GM12878 (cell line): ENCODE results near the gene ADGRL2. TPM values are rescaled to one million over a fixed set of nuclear protein-coding genes. Genes with fewer than 3 reads are reported as not detected.

ENCODE experiments used
- ATAC-seq: fragments of 200-7000 bp; cut with Tn5 transposase; 3 replicates; pipeline ENCODE4 v1.9.1; 2020; ENCODE audit warnings: mild to moderate bottlenecking, moderate library complexity
- BruUV-seq: library from RNA; stranded (reverse); fragments of 400-500 nt; replicated peaks from 2 replicates; lab custom pipeline; 2021; lab: Mats Ljungman, UMichigan
- CTCF ChIA-PET: fragments of 300-600 bp; sonication (Branson Sonifier 250); formaldehyde crosslinking; extraction: SDS; loops from one replicate; lab custom pipeline; 2021; ENCODE audit warnings: inconsistent platforms; lab: Yijun Ruan, JAX
- POLR2A ChIA-PET: fragments of 350-600 bp; formaldehyde crosslinking; extraction: SDS; loops from one replicate; lab custom pipeline; 2021; ENCODE audit warnings: inconsistent platforms; lab: Charles Lee
- RAD21 ChIA-PET: fragments of 300-600 bp; sonication (Branson Sonifier 250); formaldehyde crosslinking; loops from one replicate; lab custom pipeline; 2023; ENCODE audit warnings: antibody characterized with exemption; ENCODE audit not compliant: unreplicated experiment; lab: Charles Lee
- SMC1A ChIA-PET: fragments of 300-600 bp; sonication (Branson Sonifier 250); formaldehyde crosslinking; loops from one replicate; lab custom pipeline; 2023; ENCODE audit not compliant: unreplicated experiment, uncharacterized antibody; lab: Charles Lee
- DNase-seq: peaks from one replicate; pipeline ENCODE4 v3.0.0-alpha.2; 2011; ENCODE audit warnings: low read depth, low spot score
- FAIRE-seq: peaks from 3 replicates; lab custom pipeline; 2011; peaks lifted over from hg19 to GRCh38; lab: Jason Lieb, UNC
- H2AFZ ChIP-seq: 2 replicates; pipeline ENCODE4 v1.6.0; 2011; ENCODE audit warnings: low read depth, low read length, control low read depth; ENCODE audit not compliant: control insufficient read depth
- H3K27ac ChIP-seq: 2 replicates; pipeline ENCODE4 v1.5.1; 2011; ENCODE audit warnings: control low read depth; ENCODE audit not compliant: control insufficient read depth, insufficient read depth
- H3K27me3 ChIP-seq, 2 experiments: replicated peaks in 1 of 2; 2 replicates each; pipeline versions ENCODE4 v1.6.0 to v1.6.1; 2011; ENCODE audit warnings: low read length in 1 of 2; ENCODE audit not compliant: control insufficient read depth in 2 of 2, insufficient read depth in 2 of 2
- H3K36me3 ChIP-seq, 2 experiments: 2 replicates each; pipeline ENCODE4 v1.5.1; 2011; ENCODE audit warnings: low read length in 1 of 2; ENCODE audit not compliant: control insufficient read depth in 2 of 2, insufficient read depth in 2 of 2
- H3K4me1 ChIP-seq: 2 replicates; pipeline ENCODE4 v1.6.1; 2011; ENCODE audit warnings: mild to moderate bottlenecking, low read length, moderate library complexity, mixed read lengths; ENCODE audit not compliant: control insufficient read depth, insufficient read depth
- H3K4me2 ChIP-seq: 2 replicates; pipeline ENCODE4 v1.6.0; 2011; ENCODE audit warnings: control low read depth; ENCODE audit not compliant: control insufficient read depth, insufficient read depth
- H3K4me3 ChIP-seq: fragments of 200-600 bp; sonication (generic); 2 replicates; pipeline ENCODE4 v1.5.1; 2016
- H3K79me2 ChIP-seq: 2 replicates; pipeline ENCODE4 v1.6.0; 2011; ENCODE audit warnings: low read length; ENCODE audit not compliant: control insufficient read depth, insufficient read depth
- H3K9ac ChIP-seq: 2 replicates; pipeline ENCODE4 v1.8.0; 2011; ENCODE audit warnings: low read length, control low read depth, mixed read lengths; ENCODE audit not compliant: control insufficient read depth, insufficient read depth
- H3K9me3 ChIP-seq: replicated peaks from 3 replicates; pipeline ENCODE4 v1.5.1; 2011; ENCODE audit warnings: mild to moderate bottlenecking, low read length; ENCODE audit not compliant: control insufficient read depth, insufficient read depth
- H4K20me1 ChIP-seq: 2 replicates; pipeline ENCODE4 v1.6.0; 2011; ENCODE audit not compliant: control insufficient read depth, insufficient read depth
- BMI1 ChIP-seq: fragments of 450-650 bp; IDR thresholded peaks from 2 replicates; pipeline ENCODE4 v1.6.1; 2016; ENCODE audit warnings: mild to moderate bottlenecking, moderate library complexity, borderline replicate concordance
- CHD2 ChIP-seq: IDR thresholded peaks from 2 replicates; pipeline ENCODE4 v1.6.1; 2011; ENCODE audit warnings: low read depth, low read length, improper control_type of control experiment, borderline replicate concordance
- CHD4 ChIP-seq: fragments of 200-600 bp; sonication (generic); IDR thresholded peaks from 2 replicates; pipeline ENCODE4 v1.6.1; 2016; ENCODE audit warnings: mild to moderate bottlenecking
- ETV6 ChIP-seq, 2 experiments: fragments of 450-650 bp in 1 of 2; IDR thresholded peaks in 1 of 2; conservative IDR thresholded peaks in 1 of 2; 2 replicates each; pipeline ENCODE4 v1.6.1; 2014; ENCODE audit warnings: antibody characterized with exemption in 1 of 2, borderline replicate concordance in 1 of 2, low read depth in 1 of 2, mild to moderate bottlenecking in 1 of 2, moderate library complexity in 1 of 2
- MEF2A ChIP-seq: IDR thresholded peaks from 2 replicates; pipeline ENCODE4 v1.6.1; 2011; ENCODE audit warnings: low read depth, mild to moderate bottlenecking, low read length, moderate library complexity; ENCODE audit not compliant: insufficient read depth
- NFYB ChIP-seq: IDR thresholded peaks from 2 replicates; pipeline ENCODE4 v1.6.1; 2011; ENCODE audit warnings: low read depth, mild to moderate bottlenecking, low read length, improper control_type of control experiment, moderate library complexity; ENCODE audit not compliant: insufficient read depth
- NR2C1 ChIP-seq: fragments of 450-650 bp; IDR thresholded peaks from 2 replicates; pipeline ENCODE4 v1.6.1; 2017; ENCODE audit warnings: antibody characterized with exemption, mild to moderate bottlenecking, moderate library complexity
- POLR2AphosphoS5 ChIP-seq: IDR thresholded peaks from 2 replicates; pipeline ENCODE4 v1.6.1; 2011; ENCODE audit warnings: mild to moderate bottlenecking, low read length, inconsistent platforms
- RB1 ChIP-seq: fragments of 450-650 bp; formaldehyde crosslinking; IDR thresholded peaks from 2 replicates; pipeline ENCODE4 v1.6.1; 2017; ENCODE audit warnings: mild to moderate bottlenecking, borderline replicate concordance
- STAT3 ChIP-seq: IDR thresholded peaks from 2 replicates; pipeline ENCODE4 v1.6.1; 2011; ENCODE audit warnings: low read depth, low read length, improper control_type of control experiment
- TCF12 ChIP-seq: IDR thresholded peaks from 2 replicates; pipeline ENCODE4 v1.6.1; 2011; ENCODE audit warnings: low read depth, mild to moderate bottlenecking, low read length
- ZBTB4 ChIP-seq: fragments of 450-650 bp; formaldehyde crosslinking; IDR thresholded peaks from 2 replicates; pipeline ENCODE4 v1.4.0; 2022; ENCODE audit warnings: mild to moderate bottlenecking, moderate library complexity
- ZBTB40 ChIP-seq: fragments of 450-650 bp; IDR thresholded peaks from 2 replicates; pipeline ENCODE4 v1.6.1; 2016; ENCODE audit warnings: mild to moderate bottlenecking, moderate library complexity, borderline replicate concordance
- WGBS: methylation state at CpG from one replicate; pipeline ENCODE4 v1.1.6; 2016; ENCODE audit warnings: low lambda C conversion rate; ENCODE audit not compliant: insufficient replicate concordance, insufficient coverage; ENCODE audit errors: missing lambda C conversion rate; 5-methylcytosine and 5-hydroxymethylcytosine counted together
- in situ Hi-C: fragments of 300-500 bp; cut with MboI; formaldehyde crosslinking; loops from 9 replicates; pipeline ENCODE4 v1.14.3; 2018; ENCODE audit warnings: mixed read lengths
- intact Hi-C: fragments of 100-400 bp; cut with micrococcal nuclease; formaldehyde crosslinking; loops from one replicate; pipeline ENCODE4 v1.14.2; 2022; ENCODE audit not compliant: unreplicated experiment
- polyA plus RNA-seq, 11 experiments: library from polyadenylated mRNA; depleted of rRNA in 4 of 11; unstranded in 6 of 11; stranded (reverse) in 5 of 11; fragments of >200 nt; fragmentation: Nextera tagmentation in 4 of 11; fragmentation: Illumina TruSeq in 1 of 11; extraction: Ambion mirVana in 4 of 11; extraction: Trizol in 1 of 11; gene quantifications; 1 replicate in 1 of 11; 2 replicates in 10 of 11; pipeline versions ENCODE4 v1.2.1 to v1.2.3, GENCODE V29; 2011 to 2016; ENCODE audit warnings: inconsistent platforms in 2 of 11, missing spikeins in 2 of 11, low read depth in 1 of 11
- total RNA-seq, 4 experiments: library from RNA; depleted of rRNA in 3 of 4; stranded (reverse); fragments of >200 nt in 3 of 4; fragmentation: Illumina TruSeq in 1 of 4; extraction: Trizol in 1 of 4; gene quantifications; 2 replicates each; pipeline versions ENCODE4 v1.2.1 to v1.2.3, GENCODE V29; 2013 to 2021
- TF ChIP-seq, protein P1 (sequence below): fragments of 450-650 bp; IDR thresholded peaks from 2 replicates; pipeline ENCODE4 v1.6.1; 2017; ENCODE audit warnings: borderline replicate concordance

Gene ADGRL2
- total and polyA plus RNA-seq, 10 of the 15 experiments (the other 5 are each of a cell fraction or from before 2014, with no cell fraction given) = 0.03 to 13.6 (median 0.21) TPM

DNA sequence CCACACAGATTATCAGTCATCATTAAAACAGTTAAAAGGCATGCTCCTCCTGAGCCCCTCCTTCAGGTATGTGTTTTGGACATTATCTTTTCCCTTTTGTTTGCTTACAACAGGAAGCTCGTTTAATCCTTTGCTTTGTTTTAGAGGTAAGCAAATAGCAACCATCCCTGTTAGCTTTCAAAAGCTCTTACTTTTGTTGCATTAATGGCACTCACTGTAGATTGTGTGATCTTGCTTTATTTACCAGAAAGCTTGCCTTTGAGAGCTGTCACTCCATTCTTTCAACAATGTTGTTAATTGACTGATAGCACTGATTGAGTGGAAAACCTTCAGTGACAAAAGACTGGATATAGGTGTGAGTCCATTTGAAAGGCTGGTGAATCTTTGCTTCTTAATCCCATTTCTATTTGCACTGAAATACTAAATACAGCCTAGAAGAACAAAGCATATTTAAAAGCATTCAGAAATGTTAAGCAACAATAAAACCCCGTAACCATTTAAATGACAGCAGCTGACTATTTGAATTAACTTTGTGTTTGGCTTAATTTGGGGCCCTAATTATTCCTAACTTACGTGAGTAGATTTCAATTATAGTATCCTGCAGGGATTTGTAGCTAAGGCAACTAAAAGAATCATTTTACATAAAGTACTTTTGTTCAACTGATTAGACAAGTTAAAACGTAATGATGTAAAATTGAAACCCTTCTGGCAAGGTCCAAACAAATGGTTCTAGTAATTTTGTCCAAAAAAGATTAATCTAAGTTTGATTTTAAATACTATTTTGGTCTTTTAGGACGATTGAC is 48.3 kb downstream of the ADGRL2 start:
- no peaks in the 10 kb centered on the region for H3K27me3 ChIP-seq
- WGBS = 4% methylated on average over 5 of the region's 5 CpGs
- BruUV-seq = no TSS peak
- H3K36me3 ChIP-seq = no peaks in the 10 kb centered on the region
- no peaks in the 10 kb centered on the region for H3K79me2 ChIP-seq
- FAIRE-seq = peak; percentile 13
- RAD21 ChIA-PET = interaction anchor here (0.8 to 1.3 kb wide), 3 partner anchors 19 to 299 kb away, joined by 3 to 4 read pairs (median 3); no protein-coding TSS in a partner anchor
- no peak for ATAC-seq
- H3K9ac ChIP-seq = no peak overlapping the region
- no peaks in the 10 kb centered on the region for H3K9me3 ChIP-seq
- no peak overlapping the region for H3K4me3 ChIP-seq
- H3K4me1 ChIP-seq = no peaks in the 10 kb centered on the region
- CTCF ChIA-PET = interaction anchor here (1.0 to 1.1 kb wide), 2 partner anchors 37 to 299 kb away, joined by 3 to 4 read pairs; no protein-coding TSS in a partner anchor
- POLR2A ChIA-PET = interaction anchor here (1.7 kb wide), 1 partner anchor 11 kb away, joined by 4 read pairs; no protein-coding TSS in a partner anchor
- H3K4me2 ChIP-seq = no peak overlapping the region
- in situ Hi-C loops = no loop called here
- intact Hi-C loops = no loop called here
- no peak for DNase-seq
- SMC1A ChIA-PET = interaction anchor here (0.6 to 4.4 kb wide), 8 partner anchors 10 to 299 kb away, joined by 3 to 28 read pairs (median 4); no protein-coding TSS in a partner anchor
- no peak overlapping the region for H3K27ac ChIP-seq
- H2AFZ ChIP-seq = no peak overlapping the region
- H4K20me1 ChIP-seq = no peaks in the 10 kb centered on the region
- TF ChIP-seq MEF2A (no peak), RB1 (no peak), ZBTB4 (no peak), NFYB (no peak), POLR2AphosphoS5 (no peak), BMI1 (no peak), ZBTB40 (no peak), CHD4 (no peak), CHD2 (no peak), TCF12 (no peak), ETV6 (conservative IDR thresholded peaks at IDR 0.05 in 1 of 2, IDR thresholded peaks at IDR 0.05 in 1 of 2; ENCODE audit: borderline replicate concordance in 1 of 2, low read depth in 1 of 2) (no peak), NR2C1 (no peak), STAT3 (no peak)
- TF ChIP-seq, protein P1, sequence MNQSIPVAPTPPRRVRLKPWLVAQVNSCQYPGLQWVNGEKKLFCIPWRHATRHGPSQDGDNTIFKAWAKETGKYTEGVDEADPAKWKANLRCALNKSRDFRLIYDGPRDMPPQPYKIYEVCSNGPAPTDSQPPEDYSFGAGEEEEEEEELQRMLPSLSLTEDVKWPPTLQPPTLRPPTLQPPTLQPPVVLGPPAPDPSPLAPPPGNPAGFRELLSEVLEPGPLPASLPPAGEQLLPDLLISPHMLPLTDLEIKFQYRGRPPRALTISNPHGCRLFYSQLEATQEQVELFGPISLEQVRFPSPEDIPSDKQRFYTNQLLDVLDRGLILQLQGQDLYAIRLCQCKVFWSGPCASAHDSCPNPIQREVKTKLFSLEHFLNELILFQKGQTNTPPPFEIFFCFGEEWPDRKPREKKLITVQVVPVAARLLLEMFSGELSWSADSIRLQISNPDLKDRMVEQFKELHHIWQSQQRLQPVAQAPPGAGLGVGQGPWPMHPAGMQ = no peak
